ENCODE data around the gene SLC25A1. TPM values are rescaled to one million over a fixed set of nuclear protein-coding genes. Genes with fewer than 3 reads are reported as not detected.

Gene SLC25A1
- total RNA-seq, 1 donor from 2014 or later, result 20.9 TPM

- peaks cover 40% of the 10 kb centered on the region for H3K4me1 ChIP-seq
- H3K36me3 ChIP-seq, result no peaks in the 10 kb centered on the region
- TF ChIP-seq, protein P1, sequence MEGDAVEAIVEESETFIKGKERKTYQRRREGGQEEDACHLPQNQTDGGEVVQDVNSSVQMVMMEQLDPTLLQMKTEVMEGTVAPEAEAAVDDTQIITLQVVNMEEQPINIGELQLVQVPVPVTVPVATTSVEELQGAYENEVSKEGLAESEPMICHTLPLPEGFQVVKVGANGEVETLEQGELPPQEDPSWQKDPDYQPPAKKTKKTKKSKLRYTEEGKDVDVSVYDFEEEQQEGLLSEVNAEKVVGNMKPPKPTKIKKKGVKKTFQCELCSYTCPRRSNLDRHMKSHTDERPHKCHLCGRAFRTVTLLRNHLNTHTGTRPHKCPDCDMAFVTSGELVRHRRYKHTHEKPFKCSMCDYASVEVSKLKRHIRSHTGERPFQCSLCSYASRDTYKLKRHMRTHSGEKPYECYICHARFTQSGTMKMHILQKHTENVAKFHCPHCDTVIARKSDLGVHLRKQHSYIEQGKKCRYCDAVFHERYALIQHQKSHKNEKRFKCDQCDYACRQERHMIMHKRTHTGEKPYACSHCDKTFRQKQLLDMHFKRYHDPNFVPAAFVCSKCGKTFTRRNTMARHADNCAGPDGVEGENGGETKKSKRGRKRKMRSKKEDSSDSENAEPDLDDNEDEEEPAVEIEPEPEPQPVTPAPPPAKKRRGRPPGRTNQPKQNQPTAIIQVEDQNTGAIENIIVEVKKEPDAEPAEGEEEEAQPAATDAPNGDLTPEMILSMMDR (IDR thresholded peaks at IDR 0.05; ENCODE audit: borderline replicate concordance), result no peak
- no peaks in the 10 kb centered on the region for H3K9me3 ChIP-seq (replicated peaks)
- DNase-seq, result no peak
- H3K4me3 ChIP-seq, result no peak overlapping the region
- H3K27me3 ChIP-seq (ENCODE audit: low read depth), result no peaks in the 10 kb centered on the region
- no peak overlapping the region for H3K27ac ChIP-seq (replicated peaks)
- intact Hi-C loops (cut with micrococcal nuclease), result no loop called here
Measured at GRCh38 chr22:19180234-19180633, 1.7 kb upstream of the SLC25A1 start.

DNA sequence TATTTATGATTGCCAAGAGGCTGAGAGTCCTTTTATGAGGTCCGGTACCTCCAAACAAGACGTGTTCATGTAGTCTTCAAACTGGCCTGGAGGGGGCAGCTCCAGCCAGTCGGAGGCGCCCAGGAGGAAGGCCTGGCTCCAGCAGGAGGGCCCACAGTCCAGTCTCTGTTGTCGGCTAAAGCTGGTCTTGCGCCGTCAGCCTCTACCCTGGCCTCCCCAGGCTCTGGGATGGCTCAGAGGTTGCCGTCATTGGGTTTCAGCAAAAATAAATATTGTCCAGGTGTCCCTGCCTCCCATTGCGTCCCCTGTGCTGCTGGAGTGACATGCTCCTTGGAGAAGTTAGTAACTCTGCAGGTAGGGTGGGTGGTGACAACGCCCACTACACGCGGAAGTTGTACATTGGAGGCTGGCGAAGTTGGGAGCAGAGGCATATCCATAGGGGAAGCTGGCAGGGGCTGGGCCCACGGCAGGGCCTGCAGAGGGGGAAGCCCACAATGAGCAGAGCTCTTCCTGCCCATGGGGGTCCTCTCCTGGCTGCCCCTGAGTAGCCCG lies 1.0 kb upstream of the SLC25A1 start:
- Histone ChIP-seq H3K4me1 (peaks cover 47% of the 10 kb centered on the region), H3K27ac (replicated peaks) (peak overlapping the region; percentile 92), H3K4me3 (peak overlapping the region; percentile 97), H3K9me3 (replicated peaks) (no peaks in the 10 kb centered on the region), H3K36me3 (no peaks in the 10 kb centered on the region), H3K27me3 (ENCODE audit: low read depth) (no peaks in the 10 kb centered on the region)
- TF ChIP-seq, protein P1 (IDR thresholded peaks at IDR 0.05; ENCODE audit: borderline replicate concordance), result peak; percentile 81
- intact Hi-C loops (cut with micrococcal nuclease), result no loop called here
- peak; percentile 73 for DNase-seq

GRCh38 chr22:19178065-19178656 lies 375 bp downstream of the SLC25A1 start:
- H3K4me1 ChIP-seq, result peaks cover 61% of the 10 kb centered on the region

GRCh38 chr22:19177164-19178064 lies 1.1 kb downstream of the SLC25A1 start:
- peak overlapping the region; percentile 92 for H3K27ac ChIP-seq (replicated peaks)
- intact Hi-C loops (cut with micrococcal nuclease), result no loop called here
- H3K4me3 ChIP-seq, result peak overlapping the region; percentile 97
- no peaks in the 10 kb centered on the region for H3K27me3 ChIP-seq (ENCODE audit: low read depth)
- H3K4me1 ChIP-seq, result peaks cover 68% of the 10 kb centered on the region
- H3K36me3 ChIP-seq, result no peaks in the 10 kb centered on the region
- no peak for DNase-seq
- TF ChIP-seq, protein P1 (IDR thresholded peaks at IDR 0.05; ENCODE audit: borderline replicate concordance), result no peak
- H3K9me3 ChIP-seq (replicated peaks), result no peaks in the 10 kb centered on the region

More at GRCh38 chr22:19178065-19178656, 375 bp downstream of the SLC25A1 start:
- H3K27ac ChIP-seq (replicated peaks), result peak overlapping the region; percentile 92
- peak overlapping the region; percentile 97 for H3K4me3 ChIP-seq
- H3K9me3 ChIP-seq (replicated peaks), result no peaks in the 10 kb centered on the region
- DNase-seq, result peak; percentile 53
- H3K36me3 ChIP-seq, result no peaks in the 10 kb centered on the region
- intact Hi-C loops (cut with micrococcal nuclease), result no loop called here
- TF ChIP-seq, protein P1 (IDR thresholded peaks at IDR 0.05; ENCODE audit: borderline replicate concordance), result no peak
- no peaks in the 10 kb centered on the region for H3K27me3 ChIP-seq (ENCODE audit: low read depth)

GRCh38 chr22:19176732-19177131 lies 1.8 kb downstream of the SLC25A1 start:
- H3K27me3 ChIP-seq (ENCODE audit: low read depth), result no peaks in the 10 kb centered on the region
- H3K9me3 ChIP-seq (replicated peaks), result no peaks in the 10 kb centered on the region
- TF ChIP-seq, protein P1 (IDR thresholded peaks at IDR 0.05; ENCODE audit: borderline replicate concordance), result no peak
- peaks cover 75% of the 10 kb centered on the region for H3K4me1 ChIP-seq
- intact Hi-C loops (cut with micrococcal nuclease), result no loop called here
- H3K36me3 ChIP-seq, result no peaks in the 10 kb centered on the region
- DNase-seq, result no peak
- peak overlapping the region; percentile 92 for H3K27ac ChIP-seq (replicated peaks)
- peak overlapping the region; percentile 97 for H3K4me3 ChIP-seq
